Ammon's horn (tissue), 1 donor: ENCODE measurements around the gene MESP1.
"Not testable (repeated sequence)": the region's sequence is repeated elsewhere in the genome, so short reads cannot be mapped to it uniquely, and the experiment has no call there.

Experiments used
- DNase-seq: peaks from one replicate; pipeline ENCODE4 v3.0.0-alpha.2; 2016; ENCODE audit warnings: low spot score

The MESP1 gene

GRCh38 chr15:89750560-89751542, at the start of gene MESP1:
Gene MESP1, minus strand, starts transcription at chr15:89751249. Its CDS starts 18 bp downstream, at chr15:89751231.
- DNase-seq, result peak; percentile 94

GRCh38 chr15:89799918-89800498, 49.0 kb upstream of the MESP1 start:
- DNase-seq, result no peak

- DNase-seq, result no peak
Measured at GRCh38 chr15:89799011-89799911, 48.2 kb upstream of the MESP1 start.

GRCh38 chr15:89797678-89798201, 46.7 kb upstream of the MESP1 start:
- no peak for DNase-seq

- DNase-seq, result no peak
Measured at GRCh38 chr15:89795996-89796395, 44.9 kb upstream of the MESP1 start.

GRCh38 chr15:89794627-89795241, 43.7 kb upstream of the MESP1 start:
- DNase-seq, result no peak

GRCh38 chr15:89792106-89792805, 41.2 kb upstream of the MESP1 start:
- no peak for DNase-seq

GRCh38 chr15:89790661-89791060, 39.6 kb upstream of the MESP1 start:
- DNase-seq, result no peak

- no peak for DNase-seq
Measured at GRCh38 chr15:89790206-89790605, 39.2 kb upstream of the MESP1 start.

GRCh38 chr15:89788585-89788984, 37.5 kb upstream of the MESP1 start:
- DNase-seq, result not testable (repeated sequence)

GRCh38 chr15:89787944-89788343, 36.9 kb upstream of the MESP1 start:
- no peak for DNase-seq

- DNase-seq, result no peak
Measured at GRCh38 chr15:89785774-89786140, 34.7 kb upstream of the MESP1 start.

- DNase-seq, result no peak
Measured at GRCh38 chr15:89785064-89785773, 34.2 kb upstream of the MESP1 start.

- DNase-seq, result no peak
Measured at GRCh38 chr15:89784686-89784960, 33.6 kb upstream of the MESP1 start.

GRCh38 chr15:89783861-89784685, 33.0 kb upstream of the MESP1 start:
- no peak for DNase-seq

GRCh38 chr15:89783111-89783860, 32.2 kb upstream of the MESP1 start:
- no peak for DNase-seq

- not testable (repeated sequence) for DNase-seq
Measured at GRCh38 chr15:89782619-89782950, 31.5 kb upstream of the MESP1 start.

GRCh38 chr15:89781891-89782618, 31.0 kb upstream of the MESP1 start:
- DNase-seq, result no peak
